ENCODE measurements around the gene ZNF385C. TPM values are rescaled to one million over a fixed set of nuclear protein-coding genes. Genes with fewer than 3 reads are reported as not detected.

ZNF385C gene
- total and polyA plus RNA-seq, 2 of the 13 experiments (the other 11 are each of a cell fraction or from before 2014, with no cell fraction given) = 2.3 to 6.1 TPM

DNA sequence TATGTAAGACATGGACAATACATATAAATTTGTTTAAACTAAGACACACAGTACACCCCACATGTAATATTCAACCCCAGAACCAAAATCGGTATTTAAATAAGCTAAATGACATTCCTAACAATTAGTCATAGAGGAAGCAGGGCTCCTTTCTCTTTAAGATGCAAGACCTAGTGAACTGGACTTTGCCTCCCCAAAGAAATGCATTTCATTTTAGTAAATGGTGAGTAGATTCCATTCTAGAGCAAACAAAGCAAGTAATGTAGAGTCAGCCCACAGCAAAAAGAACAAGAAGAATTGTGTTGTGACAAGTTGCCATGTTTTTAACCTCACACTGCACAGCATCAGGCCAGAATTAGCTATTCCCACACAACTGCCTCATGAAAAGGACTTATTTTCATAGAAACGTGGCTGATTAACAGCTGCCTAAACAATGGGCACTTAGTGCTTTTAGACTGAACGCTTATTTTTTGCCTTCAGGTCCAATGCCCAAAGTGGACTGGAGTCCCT is 95.4 kb downstream of the ZNF385C start (continued):
- TF ChIP-seq, protein P1, sequence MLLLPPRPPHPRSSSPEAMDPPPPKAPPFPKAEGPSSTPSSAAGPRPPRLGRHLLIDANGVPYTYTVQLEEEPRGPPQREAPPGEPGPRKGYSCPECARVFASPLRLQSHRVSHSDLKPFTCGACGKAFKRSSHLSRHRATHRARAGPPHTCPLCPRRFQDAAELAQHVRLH (CRISPR knock-in tag; IDR thresholded peaks at IDR 0.05; ENCODE audit: borderline replicate concordance, low read depth) = no peak
- no peak for TF ChIP-seq ZEB1 (IDR thresholded peaks at IDR 0.05; ENCODE audit: insufficient replicate concordance, low read depth)
- no peak for TF ChIP-seq ZFYVE20 (CRISPR knock-in tag; IDR thresholded peaks at IDR 0.05; ENCODE audit: borderline replicate concordance, low read depth)
- TF ChIP-seq HOXA9 (CRISPR knock-in tag; IDR thresholded peaks at IDR 0.05; ENCODE audit: borderline replicate concordance) = no peak
- TF ChIP-seq SAFB2 (CRISPR knock-in tag; IDR thresholded peaks at IDR 0.05; ENCODE audit: borderline replicate concordance, low read depth) = no peak
- TF ChIP-seq REPIN1 (CRISPR knock-in tag; IDR thresholded peaks at IDR 0.05; ENCODE audit: borderline replicate concordance, low read depth) = no peak
- TF ChIP-seq SOX6 (IDR thresholded peaks at IDR 0.05) = no peak
- peak; percentile 50; the same call in 1 of the 2 replicates for TF ChIP-seq SOX6 (CRISPR knock-in tag; IDR thresholded peaks at IDR 0.05)
- TF ChIP-seq TGIF2 (CRISPR knock-in tag; IDR thresholded peaks at IDR 0.05) = no peak
- TF ChIP-seq, protein P2, sequence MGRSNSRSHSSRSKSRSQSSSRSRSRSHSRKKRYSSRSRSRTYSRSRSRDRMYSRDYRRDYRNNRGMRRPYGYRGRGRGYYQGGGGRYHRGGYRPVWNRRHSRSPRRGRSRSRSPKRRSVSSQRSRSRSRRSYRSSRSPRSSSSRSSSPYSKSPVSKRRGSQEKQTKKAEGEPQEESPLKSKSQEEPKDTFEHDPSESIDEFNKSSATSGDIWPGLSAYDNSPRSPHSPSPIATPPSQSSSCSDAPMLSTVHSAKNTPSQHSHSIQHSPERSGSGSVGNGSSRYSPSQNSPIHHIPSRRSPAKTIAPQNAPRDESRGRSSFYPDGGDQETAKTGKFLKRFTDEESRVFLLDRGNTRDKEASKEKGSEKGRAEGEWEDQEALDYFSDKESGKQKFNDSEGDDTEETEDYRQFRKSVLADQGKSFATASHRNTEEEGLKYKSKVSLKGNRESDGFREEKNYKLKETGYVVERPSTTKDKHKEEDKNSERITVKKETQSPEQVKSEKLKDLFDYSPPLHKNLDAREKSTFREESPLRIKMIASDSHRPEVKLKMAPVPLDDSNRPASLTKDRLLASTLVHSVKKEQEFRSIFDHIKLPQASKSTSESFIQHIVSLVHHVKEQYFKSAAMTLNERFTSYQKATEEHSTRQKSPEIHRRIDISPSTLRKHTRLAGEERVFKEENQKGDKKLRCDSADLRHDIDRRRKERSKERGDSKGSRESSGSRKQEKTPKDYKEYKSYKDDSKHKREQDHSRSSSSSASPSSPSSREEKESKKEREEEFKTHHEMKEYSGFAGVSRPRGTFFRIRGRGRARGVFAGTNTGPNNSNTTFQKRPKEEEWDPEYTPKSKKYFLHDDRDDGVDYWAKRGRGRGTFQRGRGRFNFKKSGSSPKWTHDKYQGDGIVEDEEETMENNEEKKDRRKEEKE (IDR thresholded peaks at IDR 0.05) = no peak
- TF ChIP-seq ZFP36L2 (CRISPR knock-in tag; IDR thresholded peaks at IDR 0.05) = no peak
- TF ChIP-seq CREB1 (IDR thresholded peaks at IDR 0.05) = no peak
- TF ChIP-seq CREB1 (CRISPR knock-in tag; IDR thresholded peaks at IDR 0.05) = peak; percentile 53; the same call in 1 of the 2 replicates
- no peak for TF ChIP-seq TBX3 (IDR thresholded peaks at IDR 0.05; ENCODE audit: borderline replicate concordance)
- TF ChIP-seq, protein P3, sequence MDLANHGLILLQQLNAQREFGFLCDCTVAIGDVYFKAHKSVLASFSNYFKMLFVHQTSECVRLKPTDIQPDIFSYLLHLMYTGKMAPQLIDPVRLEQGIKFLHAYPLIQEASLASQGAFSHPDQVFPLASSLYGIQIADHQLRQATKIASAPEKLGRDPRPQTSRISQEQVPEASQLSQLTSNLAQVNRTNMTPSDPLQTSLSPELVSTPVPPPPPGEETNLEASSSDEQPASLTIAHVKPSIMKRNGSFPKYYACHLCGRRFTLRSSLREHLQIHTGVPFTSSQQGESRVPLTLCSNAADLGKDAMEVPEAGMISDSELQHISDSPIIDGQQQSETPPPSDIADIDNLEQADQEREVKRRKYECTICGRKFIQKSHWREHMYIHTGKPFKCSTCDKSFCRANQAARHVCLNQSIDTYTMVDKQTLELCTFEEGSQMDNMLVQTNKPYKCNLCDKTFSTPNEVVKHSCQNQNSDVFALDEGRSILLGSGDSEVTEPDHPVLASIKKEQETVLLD (CRISPR knock-in tag; IDR thresholded peaks at IDR 0.05; ENCODE audit: low read depth) = no peak
- no peak for TF ChIP-seq NPAS2 (CRISPR knock-in tag; IDR thresholded peaks at IDR 0.05; ENCODE audit: borderline replicate concordance)
- TF ChIP-seq ZNF225 (CRISPR knock-in tag; IDR thresholded peaks at IDR 0.05) = no peak
- no peak for TF ChIP-seq PRMT3 (CRISPR knock-in tag; IDR thresholded peaks at IDR 0.05; ENCODE audit: borderline replicate concordance, low read depth)
- no peak for TF ChIP-seq MZF1 (CRISPR knock-in tag; IDR thresholded peaks at IDR 0.05; ENCODE audit: borderline replicate concordance)
- TF ChIP-seq NFIB (CRISPR knock-in tag; IDR thresholded peaks at IDR 0.05; ENCODE audit: borderline replicate concordance) = no peak
- 0 out of 2 replicates have a peak, but pooled peaks have one; percentile 55 for TF ChIP-seq ZSCAN9 (CRISPR knock-in tag; IDR thresholded peaks at IDR 0.05; ENCODE audit: borderline replicate concordance)
- TF ChIP-seq AHR (CRISPR knock-in tag; IDR thresholded peaks at IDR 0.05) = no peak
- TF ChIP-seq, protein P4, sequence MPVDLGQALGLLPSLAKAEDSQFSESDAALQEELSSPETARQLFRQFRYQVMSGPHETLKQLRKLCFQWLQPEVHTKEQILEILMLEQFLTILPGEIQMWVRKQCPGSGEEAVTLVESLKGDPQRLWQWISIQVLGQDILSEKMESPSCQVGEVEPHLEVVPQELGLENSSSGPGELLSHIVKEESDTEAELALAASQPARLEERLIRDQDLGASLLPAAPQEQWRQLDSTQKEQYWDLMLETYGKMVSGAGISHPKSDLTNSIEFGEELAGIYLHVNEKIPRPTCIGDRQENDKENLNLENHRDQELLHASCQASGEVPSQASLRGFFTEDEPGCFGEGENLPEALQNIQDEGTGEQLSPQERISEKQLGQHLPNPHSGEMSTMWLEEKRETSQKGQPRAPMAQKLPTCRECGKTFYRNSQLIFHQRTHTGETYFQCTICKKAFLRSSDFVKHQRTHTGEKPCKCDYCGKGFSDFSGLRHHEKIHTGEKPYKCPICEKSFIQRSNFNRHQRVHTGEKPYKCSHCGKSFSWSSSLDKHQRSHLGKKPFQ (CRISPR knock-in tag; IDR thresholded peaks at IDR 0.05; ENCODE audit: insufficient replicate concordance) = no peak
- no peak for TF ChIP-seq ZNF768 (CRISPR knock-in tag; IDR thresholded peaks at IDR 0.05)
- TF ChIP-seq, protein P5, sequence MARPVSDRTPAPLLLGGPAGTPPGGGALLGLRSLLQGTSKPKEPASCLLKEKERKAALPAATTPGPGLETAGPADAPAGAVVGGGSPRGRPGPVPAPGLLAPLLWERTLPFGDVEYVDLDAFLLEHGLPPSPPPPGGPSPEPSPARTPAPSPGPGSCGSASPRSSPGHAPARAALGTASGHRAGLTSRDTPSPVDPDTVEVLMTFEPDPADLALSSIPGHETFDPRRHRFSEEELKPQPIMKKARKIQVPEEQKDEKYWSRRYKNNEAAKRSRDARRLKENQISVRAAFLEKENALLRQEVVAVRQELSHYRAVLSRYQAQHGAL (CRISPR knock-in tag; IDR thresholded peaks at IDR 0.05; ENCODE audit: not compliant biosample characterization) = no peak
